Measurements from ENCODE around the gene NCAPD3.
"Not testable (repeated sequence)": the region's sequence is repeated elsewhere in the genome, so short reads cannot be mapped to it uniquely, and the experiment has no call there.

NCAPD3 gene

DNA sequence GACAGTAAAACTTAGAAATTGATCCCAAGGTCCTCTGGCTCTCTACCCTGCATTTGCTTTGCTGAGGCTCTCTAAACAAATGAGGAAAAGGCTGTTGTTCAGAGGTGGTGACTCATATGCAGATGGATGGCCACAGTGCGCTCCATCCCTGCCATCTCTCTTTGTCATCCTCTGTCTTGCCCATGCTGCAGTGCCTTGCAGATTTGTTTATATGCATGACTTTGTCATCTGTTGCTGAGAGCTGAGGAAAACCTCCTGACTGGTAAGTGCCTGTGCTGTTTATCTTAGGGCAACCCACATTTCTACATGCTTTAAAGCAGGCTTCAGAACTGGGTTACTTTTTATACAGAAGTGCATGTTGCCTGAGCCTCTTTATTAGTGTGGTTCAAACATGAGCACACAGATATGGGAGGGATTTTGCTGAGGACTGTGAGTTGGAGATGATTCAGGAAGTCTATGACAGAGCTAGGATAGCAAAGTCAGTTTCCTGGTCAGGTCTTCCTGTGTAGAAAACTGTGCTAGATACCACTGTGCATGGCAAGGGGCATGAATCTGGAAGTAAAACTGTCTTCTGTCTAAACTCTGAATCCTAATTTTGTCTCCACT lies 97.4 kb downstream of the NCAPD3 start:
- DNase-seq = no peak

DNA sequence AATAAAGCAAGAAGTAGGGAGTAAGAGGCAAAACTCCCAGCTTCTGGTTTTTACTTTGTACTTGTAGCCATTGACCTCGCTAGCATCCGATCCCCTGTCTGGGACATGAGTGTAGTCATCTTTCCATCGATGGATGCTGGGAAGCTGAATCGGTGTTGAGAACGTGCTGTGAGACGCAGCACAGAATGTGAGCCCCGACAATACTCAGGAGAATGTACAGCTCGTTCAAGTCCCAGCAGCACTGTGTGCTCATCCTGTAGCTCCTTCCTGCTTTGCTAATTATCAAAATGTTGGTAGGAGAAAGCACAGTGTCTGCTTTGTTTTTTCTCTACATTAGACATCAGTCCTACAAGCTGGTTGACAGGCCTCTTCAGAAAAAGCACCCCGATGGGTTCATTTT lies 98.3 kb downstream of the NCAPD3 start:
- DNase-seq = no peak

DNA sequence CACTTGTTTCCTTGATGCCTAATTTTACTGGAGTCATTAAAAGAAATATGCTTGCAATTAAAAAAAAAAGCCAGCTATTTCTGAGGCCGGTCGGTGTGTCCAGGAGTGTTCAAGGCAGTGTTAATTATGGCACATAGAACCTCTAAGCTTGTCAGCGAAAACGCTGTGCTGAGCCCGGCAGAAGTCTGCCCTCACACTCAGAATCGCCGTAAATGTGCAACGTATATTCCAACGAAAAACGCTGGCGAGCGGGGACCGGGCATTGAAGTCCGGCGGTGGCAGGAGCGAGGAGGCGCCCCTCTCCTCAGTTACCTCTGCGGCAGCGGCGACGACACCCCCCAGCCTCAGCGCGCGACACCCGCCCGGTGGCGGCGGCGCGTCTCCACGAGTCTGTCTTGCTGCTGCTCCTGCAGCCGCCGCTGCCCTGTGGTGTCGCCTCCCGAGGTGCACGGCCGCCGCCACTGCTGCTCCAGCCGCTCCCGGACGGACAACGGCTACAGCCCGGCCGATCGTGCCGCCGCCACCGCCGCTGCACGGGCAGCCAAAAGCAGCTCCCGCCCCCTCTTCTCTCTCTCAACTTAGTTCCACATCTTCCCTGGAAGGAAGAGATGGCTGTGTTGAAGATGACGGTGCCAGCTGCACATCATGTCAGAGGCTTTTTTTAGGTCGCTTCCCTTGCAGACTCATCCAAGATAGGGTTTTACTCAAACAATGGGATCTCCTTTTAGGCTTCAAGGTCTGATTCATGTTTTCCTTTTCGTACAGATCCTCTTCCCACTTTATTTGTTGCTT lies 98.9 kb downstream of the NCAPD3 start:
- DNase-seq = no peak

DNA sequence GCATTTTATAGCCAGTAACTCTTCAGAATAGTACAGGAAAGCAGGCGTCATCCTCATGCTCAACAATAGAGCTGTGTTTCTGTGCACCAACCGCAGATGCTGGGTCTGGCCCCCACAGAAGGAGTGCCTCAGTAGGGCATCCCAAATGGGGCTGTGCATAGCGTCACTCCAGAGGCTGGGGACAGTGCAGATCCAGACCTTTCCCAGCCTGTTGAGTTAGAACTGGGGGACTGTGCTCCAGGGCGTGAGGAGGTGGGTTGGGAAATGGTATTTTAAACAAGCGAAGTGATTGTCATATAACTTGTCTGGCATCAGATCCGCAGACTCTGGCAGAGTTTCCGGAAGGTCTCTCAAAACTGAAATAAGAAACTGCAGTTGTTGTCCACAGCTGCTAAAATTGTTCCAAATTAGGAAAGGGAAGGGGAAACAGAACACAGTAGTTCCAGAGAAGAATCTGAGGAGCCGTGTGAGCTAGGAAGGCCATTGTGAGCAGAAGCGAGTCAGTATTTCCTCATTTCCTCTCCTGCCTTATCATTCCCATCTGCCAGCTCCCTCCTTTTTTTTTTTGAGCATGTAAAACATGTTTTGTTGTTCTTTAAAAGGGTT lies 102.7 kb downstream of the NCAPD3 start:
- no peak for DNase-seq

DNA sequence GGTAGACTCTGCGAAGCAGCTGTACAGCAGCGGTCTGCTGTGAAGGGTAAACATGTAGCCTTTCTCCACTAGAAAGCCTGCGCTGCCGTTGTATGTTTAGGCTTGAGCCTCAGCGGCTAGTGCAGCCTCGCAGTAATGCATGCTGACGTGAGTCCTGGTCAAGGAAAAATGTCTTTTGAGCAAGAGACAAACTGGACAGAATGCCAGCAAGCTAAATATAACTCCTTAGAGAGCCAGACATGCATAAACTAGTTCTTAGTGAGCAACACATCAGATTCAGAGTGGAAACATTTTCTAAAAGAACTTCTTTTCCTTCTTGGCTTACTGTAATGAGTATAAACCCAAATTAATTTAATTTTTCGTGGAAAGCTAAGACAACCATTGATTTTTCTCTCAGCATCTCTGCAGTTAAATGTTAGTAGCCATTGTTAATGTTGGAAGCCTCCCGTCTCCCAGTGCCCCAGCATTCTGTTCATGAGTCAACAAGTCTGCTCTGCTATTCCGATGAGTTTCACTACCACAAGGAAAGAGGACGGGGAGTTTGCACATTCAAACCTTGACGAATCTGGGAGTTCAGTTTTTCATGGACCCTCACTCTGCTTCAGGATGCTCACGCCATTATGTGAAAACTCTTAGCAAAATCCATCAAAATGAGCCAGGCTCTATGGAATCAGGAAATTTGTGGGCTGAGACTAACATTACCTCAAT lies 103.5 kb downstream of the NCAPD3 start:
- DNase-seq = no peak

DNA sequence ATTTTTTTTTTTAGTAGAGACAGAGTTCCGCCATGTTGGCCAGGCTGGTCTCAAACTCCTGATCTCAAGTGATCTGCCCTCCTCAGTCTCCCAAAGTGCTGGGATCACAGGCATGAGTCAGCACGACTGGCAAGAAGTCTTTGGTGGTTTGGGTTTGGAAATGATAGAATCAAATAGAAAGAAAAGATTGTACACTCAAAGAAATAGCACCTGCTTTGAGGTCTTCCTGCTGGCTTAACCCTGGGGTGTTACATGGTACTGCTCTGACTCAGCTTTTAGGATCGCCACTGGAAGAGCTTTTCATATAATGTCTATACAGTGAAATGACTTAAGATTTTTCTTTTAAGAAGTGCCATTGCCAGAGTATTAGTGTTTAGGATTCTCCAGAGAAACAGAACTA lies 104.7 kb downstream of the NCAPD3 start:
- DNase-seq = no peak

DNA sequence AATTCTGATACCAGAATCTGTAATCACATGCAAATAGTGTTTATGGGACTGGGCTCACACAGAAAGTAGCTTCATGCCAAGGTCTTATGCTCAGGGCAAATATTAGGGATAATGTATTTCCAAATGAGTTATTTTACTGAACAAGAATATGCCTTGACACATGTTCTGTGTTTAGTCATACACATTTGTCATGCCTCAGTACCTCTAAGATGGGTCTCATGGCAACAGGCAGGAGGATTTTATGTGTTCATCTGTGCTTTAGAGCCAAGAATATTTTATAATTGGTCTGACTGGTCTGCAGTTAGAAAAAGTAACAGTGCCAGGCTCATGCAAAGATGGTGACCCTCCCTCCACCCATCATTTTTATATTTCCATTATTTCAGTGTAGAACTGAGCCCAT lies 105.8 kb downstream of the NCAPD3 start:
- DNase-seq = no peak

DNA sequence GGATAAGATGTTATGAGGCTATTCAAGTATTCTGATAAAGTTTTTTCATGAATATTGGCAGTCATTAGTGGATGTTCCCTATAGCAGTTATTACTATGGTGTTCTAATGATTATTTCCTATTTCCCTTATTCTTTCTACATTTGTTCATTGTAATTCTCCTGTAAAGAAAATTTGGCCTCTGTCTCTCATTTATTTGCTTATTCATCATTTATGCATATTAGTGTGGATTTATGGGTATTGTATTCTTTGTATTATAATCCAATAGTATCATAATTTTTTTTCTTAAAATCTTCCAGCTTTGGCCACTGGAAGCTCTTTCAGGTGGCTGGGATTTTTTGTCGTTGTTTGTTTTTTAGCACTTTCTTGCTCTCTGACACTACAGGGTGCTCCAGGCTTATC lies 107.6 kb downstream of the NCAPD3 start:
- DNase-seq = no peak

DNA sequence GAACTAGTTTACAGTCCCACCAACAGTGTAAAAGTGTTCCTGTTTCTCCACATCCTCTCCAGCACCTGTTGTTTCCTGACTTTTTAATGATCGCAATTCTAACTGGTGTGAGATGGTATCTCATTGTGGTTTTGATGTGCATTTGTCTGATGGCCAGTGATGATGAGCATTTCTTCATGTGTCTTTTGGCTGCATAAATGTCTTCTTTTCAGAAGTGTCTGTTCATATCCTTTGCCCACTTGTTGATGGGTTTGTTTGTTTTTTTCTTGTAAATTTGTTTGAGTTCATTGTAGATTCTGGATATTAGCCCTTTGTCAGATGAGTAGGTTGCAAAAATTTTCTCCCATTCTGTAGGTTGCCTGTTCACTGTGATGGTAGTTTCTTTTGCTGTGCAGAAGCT lies 110.0 kb downstream of the NCAPD3 start:
- DNase-seq = not testable (repeated sequence)

DNA sequence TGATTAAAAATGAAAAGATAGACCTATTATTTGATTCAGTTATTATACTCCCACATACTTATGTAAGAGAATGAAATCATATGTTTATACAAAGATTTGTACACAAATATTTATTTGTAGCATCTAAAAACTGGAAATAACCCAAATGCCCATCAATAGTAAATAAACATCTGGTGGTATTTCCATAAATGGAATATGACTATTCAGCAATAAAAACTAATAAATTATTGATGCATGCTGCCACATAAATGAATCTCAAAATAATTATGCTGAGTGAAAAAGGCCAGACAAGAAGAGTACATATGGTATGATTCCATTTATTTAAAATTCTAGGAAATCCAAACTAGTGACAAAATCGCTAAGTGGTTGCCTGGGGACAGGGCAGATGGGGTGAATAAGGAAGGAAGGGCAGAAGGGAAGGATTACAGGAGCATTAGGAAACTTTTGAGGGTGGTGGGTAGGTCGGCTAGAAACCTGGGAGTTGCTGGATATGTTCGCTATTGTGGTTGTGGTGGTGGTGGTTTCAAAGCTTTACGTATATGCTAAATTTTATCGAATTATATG lies 113.4 kb downstream of the NCAPD3 start:
- no peak for DNase-seq

All from NCI-H226 (cell line).